GM19452 (cell line): ENCODE results near the gene C1orf35.
A peak's percentile ranks its signal among the peaks of the same experiment; 100 is the strongest.

Experiments used
- ATAC-seq: cut with Tn5 transposase; IDR thresholded peaks from one replicate; pipeline ENCODE4 v1.9.1; 2021; ENCODE audit not compliant: unreplicated experiment

The C1orf35 gene

GRCh38 chr1:228095938-228096337 is 7.2 kb downstream of the C1orf35 start:
- no peak for ATAC-seq

- ATAC-seq = no peak
Measured at GRCh38 chr1:228095161-228095560, 8.0 kb downstream of the C1orf35 start.

GRCh38 chr1:228094432-228095016 is 8.6 kb downstream of the C1orf35 start:
- ATAC-seq = no peak

GRCh38 chr1:228093050-228093906 is 9.8 kb downstream of the C1orf35 start:
- ATAC-seq = no peak

GRCh38 chr1:228092342-228093049 is 10.6 kb downstream of the C1orf35 start:
- no peak for ATAC-seq

GRCh38 chr1:228091084-228091483 is 12.0 kb downstream of the C1orf35 start:
- ATAC-seq = no peak

- ATAC-seq = no peak
Measured at GRCh38 chr1:228090613-228091081, 12.5 kb downstream of the C1orf35 start.

- ATAC-seq = no peak
Measured at GRCh38 chr1:228089519-228090380, 13.4 kb downstream of the C1orf35 start.

GRCh38 chr1:228088586-228089498 is 14.3 kb downstream of the C1orf35 start:
- ATAC-seq = no peak

GRCh38 chr1:228087771-228088251 is 15.3 kb downstream of the C1orf35 start:
- no peak for ATAC-seq

- ATAC-seq = no peak
Measured at GRCh38 chr1:228085287-228085951, 17.7 kb downstream of the C1orf35 start.

GRCh38 chr1:228084797-228085196 is 18.3 kb downstream of the C1orf35 start:
- ATAC-seq = no peak

- no peak for ATAC-seq
Measured at GRCh38 chr1:228084325-228084724, 18.8 kb downstream of the C1orf35 start.

GRCh38 chr1:228083871-228084278 is 19.2 kb downstream of the C1orf35 start:
- no peak for ATAC-seq

GRCh38 chr1:228082918-228083870 is 19.9 kb downstream of the C1orf35 start:
- ATAC-seq = peak; percentile 11

- ATAC-seq = peak; percentile 76
Measured at GRCh38 chr1:228082214-228082917, 20.8 kb downstream of the C1orf35 start, which contains the start of gene ARF1. ARF1 (plus strand) TSS chr1:228082708; CDS start chr1:228097115, 14,407 bp downstream.

GRCh38 chr1:228081578-228082213 is 21.4 kb downstream of the C1orf35 start:
- ATAC-seq = peak; percentile 26
